HG03280 (cell line): Measurements from ENCODE around the gene CLDN19.
"Not testable (repeated sequence)": the region's sequence is repeated elsewhere in the genome, so short reads cannot be mapped to it uniquely, and the experiment has no call there.

Source experiments
- ATAC-seq: cut with Tn5 transposase; IDR thresholded peaks from one replicate; pipeline ENCODE4 v1.9.1; 2021; ENCODE audit warnings: mild to moderate bottlenecking, moderate library complexity; ENCODE audit not compliant: unreplicated experiment

Gene CLDN19

DNA sequence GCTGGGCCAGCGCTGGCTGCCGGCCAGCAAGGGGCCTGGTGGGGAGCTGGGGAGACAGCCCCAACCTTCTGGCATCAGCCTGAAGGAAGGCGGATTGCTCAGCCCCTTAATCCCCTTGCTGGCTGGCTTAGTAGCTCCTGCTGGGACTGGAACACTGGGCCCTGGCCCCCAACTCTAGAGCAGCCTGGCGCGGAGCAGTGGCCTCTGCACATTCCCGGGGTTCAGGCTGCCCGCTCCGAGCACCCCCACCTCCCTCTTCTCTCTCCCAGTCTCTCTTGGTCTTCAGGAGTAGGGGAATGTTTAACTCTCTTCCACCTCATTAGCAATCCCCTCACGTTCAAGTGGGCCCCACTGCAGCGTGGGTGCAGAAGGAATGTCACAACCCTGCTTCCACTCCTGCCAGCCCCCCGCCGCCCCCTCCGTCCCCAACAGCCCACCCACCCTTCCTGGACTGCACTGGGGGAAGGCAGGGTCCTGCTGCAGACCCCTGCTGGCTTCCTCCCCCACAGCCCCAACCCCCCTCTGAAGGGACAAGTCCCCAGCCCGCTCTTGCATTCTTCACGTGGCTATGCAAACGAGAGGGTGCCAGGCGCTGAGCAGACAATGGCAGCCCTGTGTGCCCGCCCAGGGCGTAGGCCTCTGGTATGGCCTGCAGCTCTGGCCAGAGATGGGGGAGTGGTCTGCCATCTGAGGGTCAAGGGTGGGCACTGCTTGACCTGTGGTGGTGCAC, 980 bp upstream of the CLDN19 start:
- ATAC-seq: no peak

DNA sequence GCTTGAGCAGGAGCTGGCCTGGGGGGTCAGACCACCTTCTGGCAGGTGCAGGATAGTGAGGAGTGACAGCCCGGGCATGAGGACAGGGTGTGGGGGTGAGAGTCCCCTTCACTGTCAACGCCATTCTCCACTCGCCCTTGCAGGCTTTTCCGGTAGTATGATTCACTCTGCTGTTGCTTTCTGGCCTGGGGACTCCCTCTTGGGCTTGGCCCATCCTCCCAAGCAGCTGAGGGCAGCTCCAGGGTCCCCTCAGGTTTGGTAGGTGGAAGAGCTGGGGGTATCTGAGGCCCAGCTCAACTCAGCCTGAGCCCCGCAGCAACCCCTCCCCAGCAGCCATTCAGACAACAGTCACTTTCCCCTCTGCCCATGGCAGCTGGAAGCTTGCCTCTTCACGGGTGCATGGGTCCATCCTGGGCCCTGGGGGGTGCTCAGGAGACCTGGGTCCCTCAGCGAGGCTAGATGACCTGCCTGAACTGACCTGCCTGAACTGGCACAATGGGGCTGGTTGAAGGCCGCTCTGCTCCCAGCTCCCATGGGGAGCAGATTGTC, 1.3 kb downstream of the CLDN19 start:
- ATAC-seq: no peak

DNA sequence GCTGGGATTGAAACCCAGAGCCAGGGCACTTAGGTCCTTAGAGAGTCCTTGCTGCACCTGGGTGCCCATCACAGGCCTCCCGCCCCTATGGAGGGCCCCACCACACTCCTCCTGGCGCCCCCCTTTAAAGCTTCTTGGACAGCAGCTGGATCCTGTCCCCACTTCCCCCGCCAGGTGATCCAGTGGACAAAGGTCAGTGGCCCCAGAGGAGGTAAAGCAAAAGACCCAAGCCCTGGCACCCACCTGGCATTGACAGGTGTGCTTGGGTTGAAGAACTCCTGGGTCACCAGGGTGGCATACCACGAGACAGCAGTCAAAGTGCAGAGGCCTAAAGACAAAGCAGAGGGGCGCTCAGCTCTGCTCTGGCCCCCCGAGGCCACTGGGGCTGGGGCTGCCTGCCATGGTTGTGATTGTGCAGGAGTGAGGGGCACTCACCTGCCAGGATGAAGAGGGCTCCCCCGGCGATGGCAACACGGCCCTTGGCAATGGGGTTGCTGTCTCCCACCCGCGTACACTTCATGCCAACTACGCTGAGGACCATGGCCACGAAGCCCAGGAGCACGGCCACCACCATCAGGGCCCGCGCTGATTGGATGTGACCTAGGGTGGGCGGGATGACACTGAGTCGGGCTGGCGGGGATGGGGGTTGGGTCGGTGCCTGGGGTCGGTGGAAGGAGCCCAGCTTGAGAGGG, 1.9 kb downstream of the CLDN19 start:
- ATAC-seq: no peak

DNA sequence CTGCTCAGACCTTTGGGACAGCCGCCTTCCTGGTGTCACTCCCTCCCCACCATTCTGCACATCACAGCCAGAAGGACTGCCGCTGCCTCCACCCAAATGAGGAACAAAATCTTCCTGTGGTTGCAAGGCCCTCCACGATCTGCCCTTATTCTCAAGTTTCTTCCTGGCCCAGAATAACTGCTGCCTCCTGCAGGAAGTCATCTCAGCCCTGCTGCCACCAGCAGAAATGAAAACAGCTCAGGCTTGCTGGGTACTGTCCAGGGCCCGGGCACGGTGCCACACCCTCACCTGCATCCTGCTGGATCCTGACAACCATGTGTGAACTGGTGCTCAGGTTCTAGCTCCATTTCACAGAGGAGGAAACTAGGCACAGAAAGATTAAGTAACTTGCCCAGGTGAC, 2.8 kb downstream of the CLDN19 start:
- no peak for ATAC-seq

DNA sequence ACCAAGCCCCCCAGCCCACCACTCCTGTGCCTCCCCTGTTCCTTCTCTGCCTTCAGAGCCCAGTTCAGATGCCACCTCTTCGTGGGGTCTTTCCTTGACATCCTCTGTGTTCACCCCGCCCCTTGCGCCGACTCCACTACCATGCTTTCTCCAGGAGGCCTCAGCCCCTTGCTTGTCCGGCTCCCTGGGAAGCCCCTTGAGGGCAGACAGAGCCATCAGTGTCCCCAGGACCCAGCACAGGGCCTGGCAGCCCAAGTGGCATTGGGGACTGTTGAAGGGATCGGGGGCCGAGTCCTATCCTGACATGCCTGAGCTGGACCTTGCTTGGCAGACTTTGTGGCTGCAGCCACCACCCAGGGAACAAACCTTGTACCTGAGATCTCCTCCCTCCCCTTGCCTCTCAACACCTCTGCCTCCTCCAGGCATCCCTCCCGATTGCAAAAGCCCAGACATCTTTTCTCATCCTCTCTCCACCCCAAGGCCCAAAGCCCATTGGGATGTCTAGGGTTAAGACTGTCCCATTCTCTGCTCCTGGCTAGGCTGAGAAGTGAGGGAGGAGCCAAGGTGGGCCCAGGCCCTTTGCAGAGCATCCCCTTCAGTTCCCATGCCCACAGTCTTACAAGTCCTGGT, 3.4 kb downstream of the CLDN19 start:
- ATAC-seq: no peak

DNA sequence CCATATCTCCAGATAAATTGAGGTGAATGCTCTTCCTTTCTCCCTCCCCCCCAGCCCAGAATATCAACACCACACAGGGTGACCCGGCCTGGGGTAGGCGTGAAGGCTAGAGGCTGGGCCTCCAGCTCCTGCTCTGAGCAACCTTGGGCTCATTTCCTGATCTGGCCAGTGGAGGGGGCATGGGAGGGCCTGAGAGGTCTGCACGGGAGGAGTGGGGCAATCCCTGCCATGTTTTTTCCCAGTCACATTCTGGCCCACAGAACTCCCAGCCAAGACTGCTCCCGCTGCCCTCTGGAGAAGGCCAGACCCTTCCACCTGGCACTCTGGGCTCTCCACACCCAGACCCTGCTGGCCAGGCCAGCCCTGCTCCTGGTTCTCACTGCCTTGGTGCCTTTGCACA, 3.9 kb downstream of the CLDN19 start:
- no peak for ATAC-seq

DNA sequence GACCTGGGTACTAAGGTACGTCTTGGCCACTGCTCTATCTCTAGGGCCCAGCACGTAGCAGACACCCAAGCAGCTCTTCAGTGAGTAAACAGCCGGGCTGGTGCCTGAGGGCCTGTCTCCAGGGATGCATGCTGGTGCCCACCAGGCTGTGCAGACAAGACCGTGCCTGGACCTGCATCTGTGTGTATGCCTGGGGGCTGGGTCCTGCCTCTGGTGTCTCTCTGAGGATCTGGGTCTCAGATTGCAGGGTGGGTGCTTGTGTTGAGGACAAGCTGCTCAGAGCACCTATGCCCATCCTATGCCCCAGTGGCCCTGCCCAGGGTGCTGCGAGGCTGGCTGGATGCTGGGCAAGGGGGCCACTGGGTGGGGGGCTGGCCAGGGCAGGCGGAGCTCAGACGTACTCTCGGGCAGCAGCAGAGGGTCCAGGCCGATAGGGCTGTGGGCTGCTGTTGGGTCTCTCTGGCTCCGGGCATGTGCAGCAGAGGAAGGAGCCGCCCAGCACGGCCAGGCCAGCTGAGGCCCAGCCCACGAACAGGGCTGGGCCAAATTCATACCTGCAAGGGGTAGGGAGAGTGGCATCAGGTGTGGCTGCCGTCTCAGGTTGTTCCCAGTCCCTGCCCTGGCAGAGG, 4.4 kb downstream of the CLDN19 start:
- no peak for ATAC-seq

DNA sequence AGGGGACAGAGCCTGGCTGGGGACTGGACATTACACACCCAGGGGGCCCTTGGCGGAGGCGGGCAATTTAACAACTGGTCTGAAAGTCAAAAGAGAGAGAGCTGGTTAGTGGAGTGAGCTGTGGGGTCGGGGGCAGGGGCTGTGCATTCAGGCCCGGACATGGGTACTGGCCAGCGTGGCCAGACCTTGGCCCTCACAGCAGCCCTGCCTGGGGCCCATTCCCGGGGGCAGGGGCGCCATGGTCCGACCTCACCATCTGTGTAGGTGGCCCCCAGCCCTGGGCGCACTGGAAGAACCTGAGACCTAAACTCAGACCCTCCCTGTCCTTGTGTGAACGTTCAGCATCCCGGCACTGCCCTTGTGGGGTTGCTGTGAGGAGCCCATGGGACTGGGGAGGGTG, 5.0 kb downstream of the CLDN19 start:
- no peak for ATAC-seq

DNA sequence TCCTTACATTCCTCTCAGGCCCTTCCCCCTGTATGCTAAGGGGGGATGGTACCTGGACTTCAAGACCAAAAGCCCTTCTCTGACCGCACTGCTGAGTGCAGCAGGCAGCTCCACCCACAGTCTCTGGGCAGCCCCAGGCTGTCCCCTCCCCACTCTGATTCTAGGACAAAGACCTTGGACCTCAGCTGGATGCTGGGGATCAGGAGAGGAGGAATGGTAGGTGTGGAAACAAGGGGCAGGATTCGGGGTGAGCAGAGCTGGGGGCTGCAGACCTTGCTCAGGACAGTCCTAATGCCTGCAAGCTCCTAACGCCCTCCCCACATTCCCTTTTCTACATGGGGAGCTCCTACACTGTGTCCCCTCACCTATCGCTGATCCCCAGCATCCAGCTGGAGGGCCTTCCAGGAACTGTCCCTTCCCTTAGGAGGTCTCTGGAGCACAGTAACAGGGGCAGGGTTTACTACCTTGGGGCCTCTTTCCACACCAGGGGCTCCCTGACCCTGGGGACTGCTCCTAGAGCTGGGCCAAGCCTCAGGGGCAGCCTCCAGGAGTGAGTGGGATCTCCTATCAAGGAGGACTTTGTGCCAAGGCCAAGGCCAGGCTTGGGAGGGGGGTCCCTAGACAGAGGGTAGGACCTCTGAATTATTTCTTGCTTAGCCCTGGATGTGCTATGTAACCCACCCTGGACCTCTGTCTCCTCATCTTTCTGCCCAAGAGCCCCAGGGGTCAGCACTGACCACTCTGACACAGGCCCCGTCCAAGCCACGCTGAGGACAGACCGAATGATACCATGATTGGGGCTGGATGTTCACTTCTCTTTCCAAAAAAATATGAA, 5.6 kb downstream of the CLDN19 start:
- no peak for ATAC-seq

DNA sequence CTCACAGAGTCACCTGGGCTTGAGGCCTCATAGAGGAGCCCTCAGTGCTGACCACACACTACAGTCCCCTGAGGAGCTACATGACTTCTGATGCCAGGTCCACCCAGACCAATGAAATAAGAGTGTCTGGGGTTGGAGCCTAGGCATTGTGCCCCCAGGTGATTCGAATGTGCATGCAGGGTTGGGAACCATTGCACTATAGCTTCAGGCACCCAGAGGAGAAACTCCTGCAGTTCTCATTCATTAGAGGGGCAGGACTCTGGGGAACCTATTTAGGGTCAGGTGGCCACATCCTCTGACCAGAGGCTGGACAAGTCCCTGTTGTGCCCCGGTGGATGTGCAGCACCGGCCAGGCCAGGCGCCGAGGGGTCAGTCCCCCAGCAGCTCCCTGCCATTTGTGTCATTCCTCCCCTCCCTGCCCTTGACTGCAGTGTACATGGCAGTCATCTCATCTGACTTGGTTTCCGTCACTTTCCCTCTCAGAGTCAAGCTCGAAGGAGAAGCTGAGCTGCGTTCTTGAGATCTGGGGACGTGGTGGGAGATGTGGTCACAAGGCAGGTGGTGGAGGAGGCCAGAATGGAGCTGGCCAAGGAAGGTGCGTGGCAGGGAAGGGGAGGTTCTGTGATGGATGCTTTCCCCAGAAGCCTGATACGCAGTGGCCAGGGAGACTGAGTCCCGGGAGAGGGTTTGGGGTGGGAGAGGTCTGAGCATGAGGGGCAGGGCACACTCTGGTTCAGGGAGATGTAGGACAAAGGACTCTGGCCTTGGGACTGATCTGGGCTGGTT, 6.4 kb downstream of the CLDN19 start:
- no peak for ATAC-seq

DNA sequence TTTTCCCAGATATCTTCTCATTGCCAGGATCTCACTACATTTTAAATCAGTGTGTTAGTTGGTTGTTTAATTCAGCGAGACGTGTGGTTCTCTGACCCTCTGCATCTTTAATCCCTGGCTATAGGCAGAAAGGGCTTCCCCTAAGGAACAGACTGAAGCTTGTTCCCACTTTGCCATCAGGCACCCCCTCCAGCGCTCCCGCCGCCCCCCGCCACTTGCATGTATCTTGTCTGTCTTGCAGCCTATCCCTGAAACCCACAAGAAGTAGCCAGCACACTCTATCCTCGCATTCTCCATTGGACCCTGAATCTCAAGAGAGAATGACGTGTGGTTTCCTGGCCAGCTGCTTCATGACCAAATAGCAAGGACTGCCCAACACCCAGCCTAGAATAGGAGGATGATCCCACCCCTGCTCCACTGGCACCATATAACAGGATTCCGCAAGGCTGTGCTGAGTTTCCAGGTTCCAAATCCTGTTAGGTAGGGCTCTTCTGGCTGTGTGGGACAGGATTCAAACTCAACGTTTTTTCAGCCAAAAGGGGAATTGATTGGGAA, 7.8 kb downstream of the CLDN19 start:
- ATAC-seq: no peak

DNA sequence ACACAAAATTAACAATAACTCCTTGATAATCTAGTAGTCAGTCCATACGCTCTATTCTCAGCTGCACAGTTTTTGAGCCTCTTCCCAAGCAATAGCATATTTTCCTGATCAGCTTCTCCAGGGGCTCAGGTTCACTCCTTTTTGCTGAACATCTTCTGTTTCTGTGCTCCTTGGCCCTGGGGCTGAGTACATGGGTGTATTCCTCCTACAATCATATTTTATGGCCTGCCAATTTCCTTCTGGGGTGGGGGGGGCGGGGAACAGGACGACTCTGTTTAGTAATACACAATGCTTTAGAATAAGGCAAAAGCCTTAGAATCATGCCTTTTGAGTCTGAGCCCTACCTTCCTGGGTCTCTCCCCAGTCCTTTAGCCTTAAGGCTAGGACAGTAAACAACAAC, 8.5 kb downstream of the CLDN19 start:
- ATAC-seq: no peak

DNA sequence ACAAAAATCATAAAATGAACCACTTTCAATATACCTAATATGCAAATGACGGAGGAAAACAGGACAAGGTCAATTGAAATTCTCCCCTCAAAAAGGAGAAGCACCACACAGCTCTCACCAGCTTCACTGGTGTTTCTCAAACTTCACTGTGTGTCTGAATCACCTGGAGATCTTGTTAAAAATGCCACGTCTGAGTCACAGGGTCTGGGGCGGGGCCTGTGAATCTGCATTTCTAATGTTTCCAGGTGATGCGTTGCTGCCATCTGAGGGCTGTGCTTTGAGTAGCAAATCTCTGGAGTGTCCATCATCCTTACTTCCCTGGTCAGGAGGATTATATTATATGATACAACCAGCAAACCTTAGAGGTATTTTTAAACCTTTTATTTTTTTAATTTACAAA, 9.0 kb downstream of the CLDN19 start:
- ATAC-seq: no peak

DNA sequence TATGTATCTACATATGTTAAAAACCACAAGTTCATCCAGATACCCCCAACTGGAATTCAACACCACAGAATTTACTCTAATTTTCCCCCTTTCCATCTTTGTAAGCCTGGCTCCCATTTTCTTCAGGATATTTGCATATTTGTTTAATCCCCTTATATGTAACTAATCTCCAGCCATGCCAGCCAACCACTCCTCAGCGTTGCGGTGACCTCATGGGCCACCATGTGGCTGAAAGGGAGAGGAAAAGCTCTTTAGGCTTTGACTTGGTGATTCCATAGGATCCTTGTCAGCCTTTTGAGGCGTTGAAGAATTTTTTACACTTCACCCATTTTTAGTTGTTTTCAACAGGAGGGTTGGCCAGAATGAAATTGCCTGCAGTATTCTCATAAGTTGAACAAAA, 10.0 kb downstream of the CLDN19 start:
- ATAC-seq: no peak

DNA sequence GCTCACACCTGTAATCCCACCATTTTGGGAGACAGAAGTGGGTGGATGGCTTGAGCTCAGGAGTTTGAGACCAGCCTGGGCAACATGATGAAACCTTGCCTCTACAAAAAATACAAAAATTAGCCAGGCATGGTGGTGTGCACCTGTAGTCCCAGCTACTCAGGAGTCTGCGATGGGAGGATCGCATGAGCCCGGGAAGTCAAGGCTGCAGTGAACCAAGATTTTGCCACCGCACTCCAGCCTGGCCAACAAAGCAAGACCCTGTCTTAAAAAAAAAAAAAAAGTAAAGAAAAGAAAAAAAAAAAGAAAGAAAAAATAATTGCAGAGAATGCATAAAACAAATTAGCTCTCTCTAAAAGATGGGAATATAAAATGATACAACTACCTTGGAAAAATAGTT, 14.2 kb downstream of the CLDN19 start:
- not testable (repeated sequence) for ATAC-seq

DNA sequence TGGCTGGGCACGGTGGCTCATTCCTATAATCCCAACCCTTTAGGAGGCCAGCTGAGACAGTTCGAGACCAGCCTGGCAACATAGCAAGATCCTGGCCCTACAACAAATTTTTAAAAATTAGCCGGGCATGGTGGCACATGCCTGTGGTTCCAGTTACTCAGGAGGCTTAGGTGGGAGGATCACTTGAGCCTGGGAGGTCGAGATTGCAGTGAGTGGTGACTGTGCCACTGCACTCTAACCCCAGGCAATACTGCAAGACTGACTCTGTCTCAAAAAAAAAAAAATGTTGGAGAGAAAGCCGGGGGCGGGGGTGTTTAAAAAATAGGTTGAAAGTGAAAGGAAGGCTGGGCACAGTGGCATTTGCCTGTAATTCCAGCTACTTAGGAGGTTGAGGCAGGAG, 16.5 kb downstream of the CLDN19 start:
- ATAC-seq: no peak

DNA sequence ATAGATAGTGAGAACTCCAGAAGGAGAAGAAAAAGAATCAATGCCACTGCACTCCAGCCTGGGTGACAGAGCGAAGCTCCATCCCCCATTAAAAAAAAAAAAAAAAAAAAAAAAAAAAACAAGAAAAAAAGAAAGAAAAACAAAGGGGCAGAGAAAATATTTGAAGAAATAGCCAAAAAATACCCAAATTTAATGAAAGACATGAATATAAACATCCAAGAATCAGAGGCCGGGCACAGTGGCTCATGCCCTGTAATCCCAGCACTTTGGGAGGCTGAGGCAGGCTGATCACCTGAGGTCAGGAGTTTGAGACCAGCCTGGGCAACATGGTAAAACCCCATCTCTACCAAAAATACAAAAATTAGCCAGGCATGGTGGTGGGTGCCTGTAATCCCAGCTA, 17.6 kb downstream of the CLDN19 start:
- not testable (repeated sequence) for ATAC-seq

DNA sequence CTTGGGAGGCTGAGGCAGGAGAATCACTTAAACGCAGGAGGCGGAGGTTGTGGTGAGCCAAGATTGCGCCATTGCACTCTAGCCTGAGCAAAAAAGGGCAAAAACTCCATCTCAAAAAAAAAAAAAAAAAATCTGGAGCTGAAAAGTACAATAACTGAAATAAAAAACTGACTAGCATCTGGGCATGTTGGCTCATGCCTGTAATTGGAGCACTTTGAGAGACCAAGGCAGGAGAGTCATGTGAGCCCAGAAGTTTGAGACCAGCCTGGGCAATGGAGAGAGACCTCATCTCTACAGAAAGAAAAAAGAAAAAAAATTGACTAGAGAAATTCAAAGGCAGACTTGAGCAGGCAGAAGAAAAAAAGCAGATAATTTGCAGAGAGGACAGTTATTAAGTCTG, 18.1 kb downstream of the CLDN19 start:
- no peak for ATAC-seq

DNA sequence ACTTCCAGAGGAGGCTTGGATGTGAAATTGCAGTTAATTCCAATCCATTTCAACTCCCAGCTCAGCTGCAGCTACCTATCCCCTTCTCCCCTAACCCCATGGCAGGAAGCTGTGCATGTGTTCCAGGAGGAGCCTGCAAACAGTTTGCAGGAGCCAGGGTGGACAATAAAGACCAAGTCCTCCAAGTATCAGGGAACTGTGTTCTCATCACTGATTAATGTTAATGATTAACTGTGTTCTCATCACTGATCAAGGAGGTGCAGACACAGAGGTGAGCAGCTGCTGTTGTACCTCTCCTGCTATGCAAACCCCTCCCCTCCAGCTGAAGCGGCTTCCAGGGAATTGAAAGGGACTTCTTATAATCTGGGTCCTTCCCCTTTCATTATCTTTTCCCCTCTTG, 19.2 kb downstream of the CLDN19 start:
- ATAC-seq: no peak

DNA sequence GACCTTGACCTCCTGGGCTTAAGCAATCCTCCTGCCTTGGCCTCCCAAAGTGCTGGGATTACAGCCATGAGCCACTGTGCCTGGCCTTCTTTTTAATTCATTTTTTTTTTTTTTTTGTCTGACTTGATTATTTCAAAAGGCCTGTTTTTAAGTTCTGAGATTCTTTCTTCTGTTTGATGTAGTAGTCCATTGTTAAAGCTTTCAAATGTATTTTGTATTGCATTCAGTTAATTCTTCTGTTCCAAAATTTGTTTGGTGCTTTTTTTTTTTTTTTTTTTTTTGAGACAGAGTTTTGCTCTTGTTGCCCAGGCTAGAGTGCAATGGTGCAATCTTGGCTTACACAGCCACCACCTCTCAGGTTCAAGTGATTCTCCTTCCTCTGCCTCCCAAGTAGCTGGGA, 25.6 kb downstream of the CLDN19 start:
- ATAC-seq: not testable (repeated sequence)
